Activated CD8-positive, alpha-beta T cell treated with anti-CD3 and anti-CD28 coated beads for 36 hours (primary cell): ENCODE results near the gene URB1. TPM values are rescaled to one million over a fixed set of nuclear protein-coding genes. Genes with fewer than 3 reads are reported as not detected.

ENCODE experiments used
- ATAC-seq: fragments of 200-7000 bp; cut with Tn5 transposase; one replicate; pipeline ENCODE4 v1.10.0; 2021; ENCODE audit warnings: mild to moderate bottlenecking, moderate library complexity
- CTCF ChIA-PET: fragments of 350-600 bp; sonication (Branson Sonifier 250); formaldehyde crosslinking; loops from one replicate; lab custom pipeline; 2021; ENCODE audit warnings: antibody characterized with exemption; lab: Charles Lee
- POLR2A ChIA-PET: fragments of 350-600 bp; sonication (Branson Sonifier 250); formaldehyde crosslinking; loops from one replicate; lab custom pipeline; 2021; ENCODE audit warnings: antibody characterized with exemption; lab: Charles Lee
- DNase-seq: peaks from one replicate; pipeline ENCODE4 v3.0.0-alpha.2; 2020
- H3K27ac Mint-ChIP-seq: one replicate; pipeline ENCODE4 v1.8.0; 2021; ENCODE audit warnings: mild to moderate bottlenecking, mixed read lengths
- H3K27me3 Mint-ChIP-seq: one replicate; pipeline ENCODE4 v1.8.0; 2021; ENCODE audit warnings: mixed read lengths
- H3K36me3 Mint-ChIP-seq: one replicate; pipeline ENCODE4 v1.8.0; 2021; ENCODE audit warnings: low read depth, mixed read lengths
- H3K4me1 Mint-ChIP-seq: one replicate; pipeline ENCODE4 v1.8.0; 2021; ENCODE audit warnings: low read depth, mixed read lengths
- H3K4me3 Mint-ChIP-seq: one replicate; pipeline ENCODE4 v1.8.0; 2021; ENCODE audit warnings: mild to moderate bottlenecking, moderate library complexity, mixed read lengths
- H3K9me3 Mint-ChIP-seq: one replicate; pipeline ENCODE4 v1.8.0; 2021; ENCODE audit warnings: mixed read lengths
- CTCF ChIP-seq: fragments of 200-600 bp; IDR thresholded peaks from one replicate; pipeline ENCODE4 v1.8.0; 2022; ENCODE audit warnings: antibody characterized with exemption, mild to moderate bottlenecking
- intact Hi-C: fragments of 100-400 bp; cut with micrococcal nuclease; formaldehyde crosslinking; loops from one replicate; pipeline ENCODE4 v1.10.0; 2022
- total RNA-seq, 2 experiments: library from RNA; stranded (reverse); gene quantifications; one replicate each; pipeline ENCODE4 v1.2.3, GENCODE V29; 2021

URB1 gene
- total RNA-seq, 2 experiments from 2014 or later, result 30.9 to 31.8 TPM

- intact Hi-C loops, result no loop called here
- Mint-ChIP-seq H3K9me3 (peaks cover 6% of the 10 kb centered on the region), H3K36me3 (peaks cover 10% of the 10 kb centered on the region), H3K4me3 (no peak overlapping the region), H3K4me1 (peaks cover 6% of the 10 kb centered on the region), H3K27ac (no peak overlapping the region), H3K27me3 (no peaks in the 10 kb centered on the region)
- ATAC-seq (no peak), DNase-seq (no peak)
- no peak for TF ChIP-seq CTCF
- ChIA-PET CTCF (interaction anchor here (0.7 kb wide), 1 partner anchor 13 kb away, joined by 3 read pairs; no protein-coding TSS in a partner anchor), POLR2A (no interaction called here)
Measured at GRCh38 chr21:32426592-32427051, 33.8 kb upstream of the URB1 start.

- no peak for DNase-seq
- ATAC-seq, result no peak
- TF ChIP-seq CTCF, result no peak
- Mint-ChIP-seq H3K27me3 (no peaks in the 10 kb centered on the region), H3K36me3 (peaks cover 9% of the 10 kb centered on the region), H3K4me3 (no peak overlapping the region), H3K9me3 (peaks cover 6% of the 10 kb centered on the region), H3K27ac (no peak overlapping the region), H3K4me1 (peaks cover 6% of the 10 kb centered on the region)
- CTCF ChIA-PET, result interaction anchor here (0.9 kb wide), 1 partner anchor 12 kb away, joined by 3 read pairs; no protein-coding TSS in a partner anchor
- intact Hi-C loops, result no loop called here
- POLR2A ChIA-PET, result no interaction called here
Measured at GRCh38 chr21:32426066-32426465, 33.3 kb upstream of the URB1 start.

- CTCF ChIA-PET, result interaction anchor here (0.9 kb wide), 1 partner anchor 12 kb away, joined by 3 read pairs; no protein-coding TSS in a partner anchor
- H3K36me3 Mint-ChIP-seq, result peaks cover 6% of the 10 kb centered on the region
- H3K4me1 Mint-ChIP-seq, result peaks cover 6% of the 10 kb centered on the region
- ATAC-seq (no peak), DNase-seq (no peak)
- POLR2A ChIA-PET, result no interaction called here
- H3K4me3 Mint-ChIP-seq, result no peak overlapping the region
- H3K9me3 Mint-ChIP-seq, result peaks cover 6% of the 10 kb centered on the region
- intact Hi-C loops, result no loop called here
- no peak overlapping the region for H3K27ac Mint-ChIP-seq
- TF ChIP-seq CTCF, result no peak
- H3K27me3 Mint-ChIP-seq, result no peaks in the 10 kb centered on the region
Measured at GRCh38 chr21:32425628-32426027, 32.8 kb upstream of the URB1 start.

GRCh38 chr21:32424674-32425073 lies 31.9 kb upstream of the URB1 start:
- H3K27ac Mint-ChIP-seq, result no peak overlapping the region
- CTCF ChIA-PET, result no interaction called here

GRCh38 chr21:32424191-32424535 lies 31.4 kb upstream of the URB1 start:
- CTCF ChIA-PET, result interaction anchor here (0.6 kb wide), 1 partner anchor 325 kb away, joined by 3 read pairs; no protein-coding TSS in a partner anchor
- Mint-ChIP-seq H3K36me3 (peaks cover 5% of the 10 kb centered on the region), H3K4me3 (no peak overlapping the region), H3K27me3 (no peaks in the 10 kb centered on the region), H3K9me3 (peaks cover 2% of the 10 kb centered on the region), H3K27ac (no peak overlapping the region), H3K4me1 (peaks cover 5% of the 10 kb centered on the region)
- ATAC-seq (no peak), DNase-seq (no peak)
- TF ChIP-seq CTCF, result no peak
- intact Hi-C loops, result no loop called here
- POLR2A ChIA-PET, result no interaction called here

More at GRCh38 chr21:32424674-32425073, 31.9 kb upstream of the URB1 start:
- ATAC-seq (no peak), DNase-seq (no peak)
- peaks cover 2% of the 10 kb centered on the region for H3K9me3 Mint-ChIP-seq
- POLR2A ChIA-PET, result no interaction called here
- peaks cover 5% of the 10 kb centered on the region for H3K36me3 Mint-ChIP-seq
- peaks cover 5% of the 10 kb centered on the region for H3K4me1 Mint-ChIP-seq
- intact Hi-C loops, result no loop called here
- H3K4me3 Mint-ChIP-seq, result no peak overlapping the region
- no peak for TF ChIP-seq CTCF
- no peaks in the 10 kb centered on the region for H3K27me3 Mint-ChIP-seq
